ENCODE data around the gene PCED1B.
A peak's percentile ranks its signal among the peaks of the same experiment; 100 is the strongest.

Gene PCED1B

GRCh38 chr12:47079981-47080724 is 732 bp downstream of the PCED1B start (continued):
- peak; percentile 95 for TF ChIP-seq ZNF398 (tag by site-specific recombination; IDR thresholded peaks at IDR 0.05)
- no peak for TF ChIP-seq ZNF169 (tag by site-specific recombination; IDR thresholded peaks at IDR 0.05)
- TF ChIP-seq ZNF302 (tag by site-specific recombination; IDR thresholded peaks at IDR 0.05; ENCODE audit: low read depth), result no peak
- TF ChIP-seq ZNF558 (tag by site-specific recombination; IDR thresholded peaks at IDR 0.05), result no peak
- 0 out of 2 replicates have a peak, but pooled peaks have one; percentile 49 for TF ChIP-seq ZBTB48 (tag by site-specific recombination; IDR thresholded peaks at IDR 0.05)
- TF ChIP-seq ZNF140 (tag by site-specific recombination; IDR thresholded peaks at IDR 0.05), result no peak
- peak; percentile 91 for TF ChIP-seq IKZF3 (tag by site-specific recombination; IDR thresholded peaks at IDR 0.05)
- TF ChIP-seq REPIN1 (tag by site-specific recombination; IDR thresholded peaks at IDR 0.05; ENCODE audit: low read depth), result no peak
- TF ChIP-seq KLF7 (tag by site-specific recombination; IDR thresholded peaks at IDR 0.05; ENCODE audit: borderline replicate concordance), result peak; percentile 38; the same call in 1 of the 2 replicates
- TF ChIP-seq ZNF223 (tag by site-specific recombination; IDR thresholded peaks at IDR 0.05), result peak; percentile 82
- peak; percentile 63 for TF ChIP-seq SP2 (tag by site-specific recombination; IDR thresholded peaks at IDR 0.05)
- TF ChIP-seq, protein P1, sequence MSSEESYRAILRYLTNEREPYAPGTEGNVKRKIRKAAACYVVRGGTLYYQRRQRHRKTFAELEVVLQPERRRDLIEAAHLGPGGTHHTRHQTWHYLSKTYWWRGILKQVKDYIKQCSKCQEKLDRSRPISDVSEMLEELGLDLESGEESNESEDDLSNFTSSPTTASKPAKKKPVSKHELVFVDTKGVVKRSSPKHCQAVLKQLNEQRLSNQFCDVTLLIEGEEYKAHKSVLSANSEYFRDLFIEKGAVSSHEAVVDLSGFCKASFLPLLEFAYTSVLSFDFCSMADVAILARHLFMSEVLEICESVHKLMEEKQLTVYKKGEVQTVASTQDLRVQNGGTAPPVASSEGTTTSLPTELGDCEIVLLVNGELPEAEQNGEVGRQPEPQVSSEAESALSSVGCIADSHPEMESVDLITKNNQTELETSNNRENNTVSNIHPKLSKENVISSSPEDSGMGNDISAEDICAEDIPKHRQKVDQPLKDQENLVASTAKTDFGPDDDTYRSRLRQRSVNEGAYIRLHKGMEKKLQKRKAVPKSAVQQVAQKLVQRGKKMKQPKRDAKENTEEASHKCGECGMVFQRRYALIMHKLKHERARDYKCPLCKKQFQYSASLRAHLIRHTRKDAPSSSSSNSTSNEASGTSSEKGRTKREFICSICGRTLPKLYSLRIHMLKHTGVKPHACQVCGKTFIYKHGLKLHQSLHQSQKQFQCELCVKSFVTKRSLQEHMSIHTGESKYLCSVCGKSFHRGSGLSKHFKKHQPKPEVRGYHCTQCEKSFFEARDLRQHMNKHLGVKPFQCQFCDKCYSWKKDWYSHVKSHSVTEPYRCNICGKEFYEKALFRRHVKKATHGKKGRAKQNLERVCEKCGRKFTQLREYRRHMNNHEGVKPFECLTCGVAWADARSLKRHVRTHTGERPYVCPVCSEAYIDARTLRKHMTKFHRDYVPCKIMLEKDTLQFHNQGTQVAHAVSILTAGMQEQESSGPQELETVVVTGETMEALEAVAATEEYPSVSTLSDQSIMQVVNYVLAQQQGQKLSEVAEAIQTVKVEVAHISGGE (tag by site-specific recombination; conservative IDR thresholded peaks at IDR 0.05; ENCODE audit: low read depth), result peak; percentile 91
- peak; percentile 10; the same call in 1 of the 2 replicates for TF ChIP-seq ZNF394 (tag by site-specific recombination; IDR thresholded peaks at IDR 0.05; ENCODE audit: borderline replicate concordance)
- TF ChIP-seq ZNF335 (tag by site-specific recombination; conservative IDR thresholded peaks at IDR 0.05), result peak; percentile 98

GRCh38 chr12:47080725-47081502 is 1.5 kb downstream of the PCED1B start:
- Histone ChIP-seq H3K9me3 (ENCODE audit: control insufficient read depth, insufficient read depth, low read depth, low read length) (no peaks in the 10 kb centered on the region), H3K4me3 (ENCODE audit: low read depth, low read length) (peak overlapping the region; percentile 51), H3K36me3 (ENCODE audit: control insufficient read depth in 2 of 2, insufficient read depth in 1 of 2, low read length in 2 of 2) (no peaks in the 10 kb centered on the region), H3K27ac (ENCODE audit: extremely low read depth, low read depth, low read length) (peak overlapping the region; percentile 61; the same call in 1 of the 2 replicates), H3K4me1 (ENCODE audit: control insufficient read depth, insufficient read depth, low read length) (peaks cover 10% of the 10 kb centered on the region)
- CTCF ChIA-PET, result interaction anchor here (0.6 to 3.0 kb wide), 3 partner anchors 10 to 317 kb away, joined by 3 to 10 read pairs (median 4); no protein-coding TSS in a partner anchor
- POLR2A ChIA-PET, result interaction anchor here (0.5 to 1.4 kb wide), 4 partner anchors 32 to 224 kb away, joined by 3 read pairs; no protein-coding TSS in a partner anchor
- TF ChIP-seq, protein P2, sequence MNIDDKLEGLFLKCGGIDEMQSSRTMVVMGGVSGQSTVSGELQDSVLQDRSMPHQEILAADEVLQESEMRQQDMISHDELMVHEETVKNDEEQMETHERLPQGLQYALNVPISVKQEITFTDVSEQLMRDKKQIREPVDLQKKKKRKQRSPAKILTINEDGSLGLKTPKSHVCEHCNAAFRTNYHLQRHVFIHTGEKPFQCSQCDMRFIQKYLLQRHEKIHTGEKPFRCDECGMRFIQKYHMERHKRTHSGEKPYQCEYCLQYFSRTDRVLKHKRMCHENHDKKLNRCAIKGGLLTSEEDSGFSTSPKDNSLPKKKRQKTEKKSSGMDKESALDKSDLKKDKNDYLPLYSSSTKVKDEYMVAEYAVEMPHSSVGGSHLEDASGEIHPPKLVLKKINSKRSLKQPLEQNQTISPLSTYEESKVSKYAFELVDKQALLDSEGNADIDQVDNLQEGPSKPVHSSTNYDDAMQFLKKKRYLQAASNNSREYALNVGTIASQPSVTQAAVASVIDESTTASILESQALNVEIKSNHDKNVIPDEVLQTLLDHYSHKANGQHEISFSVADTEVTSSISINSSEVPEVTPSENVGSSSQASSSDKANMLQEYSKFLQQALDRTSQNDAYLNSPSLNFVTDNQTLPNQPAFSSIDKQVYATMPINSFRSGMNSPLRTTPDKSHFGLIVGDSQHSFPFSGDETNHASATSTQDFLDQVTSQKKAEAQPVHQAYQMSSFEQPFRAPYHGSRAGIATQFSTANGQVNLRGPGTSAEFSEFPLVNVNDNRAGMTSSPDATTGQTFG (tag by site-specific recombination; IDR thresholded peaks at IDR 0.05; ENCODE audit: borderline replicate concordance), result 0 out of 2 replicates have a peak, but pooled peaks have one; percentile 7
- TF ChIP-seq ZNF449 (tag by site-specific recombination; IDR thresholded peaks at IDR 0.05) (0 out of 2 replicates have a peak, but pooled peaks have one; percentile 54), ZNF544 (tag by site-specific recombination; IDR thresholded peaks at IDR 0.05) (no peak), ZNF214 (tag by site-specific recombination; IDR thresholded peaks at IDR 0.05; ENCODE audit: borderline replicate concordance) (no peak)
- TF ChIP-seq, protein P3, sequence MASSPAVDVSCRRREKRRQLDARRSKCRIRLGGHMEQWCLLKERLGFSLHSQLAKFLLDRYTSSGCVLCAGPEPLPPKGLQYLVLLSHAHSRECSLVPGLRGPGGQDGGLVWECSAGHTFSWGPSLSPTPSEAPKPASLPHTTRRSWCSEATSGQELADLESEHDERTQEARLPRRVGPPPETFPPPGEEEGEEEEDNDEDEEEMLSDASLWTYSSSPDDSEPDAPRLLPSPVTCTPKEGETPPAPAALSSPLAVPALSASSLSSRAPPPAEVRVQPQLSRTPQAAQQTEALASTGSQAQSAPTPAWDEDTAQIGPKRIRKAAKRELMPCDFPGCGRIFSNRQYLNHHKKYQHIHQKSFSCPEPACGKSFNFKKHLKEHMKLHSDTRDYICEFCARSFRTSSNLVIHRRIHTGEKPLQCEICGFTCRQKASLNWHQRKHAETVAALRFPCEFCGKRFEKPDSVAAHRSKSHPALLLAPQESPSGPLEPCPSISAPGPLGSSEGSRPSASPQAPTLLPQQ (tag by site-specific recombination; IDR thresholded peaks at IDR 0.05), result peak; percentile 43; the same call in 1 of the 2 replicates
- TF ChIP-seq, protein P4, sequence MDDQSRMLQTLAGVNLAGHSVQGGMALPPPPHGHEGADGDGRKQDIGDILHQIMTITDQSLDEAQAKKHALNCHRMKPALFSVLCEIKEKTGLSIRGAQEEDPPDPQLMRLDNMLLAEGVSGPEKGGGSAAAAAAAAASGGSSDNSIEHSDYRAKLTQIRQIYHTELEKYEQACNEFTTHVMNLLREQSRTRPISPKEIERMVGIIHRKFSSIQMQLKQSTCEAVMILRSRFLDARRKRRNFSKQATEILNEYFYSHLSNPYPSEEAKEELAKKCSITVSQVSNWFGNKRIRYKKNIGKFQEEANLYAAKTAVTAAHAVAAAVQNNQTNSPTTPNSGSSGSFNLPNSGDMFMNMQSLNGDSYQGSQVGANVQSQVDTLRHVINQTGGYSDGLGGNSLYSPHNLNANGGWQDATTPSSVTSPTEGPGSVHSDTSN (CRISPR knock-in tag; IDR thresholded peaks at IDR 0.05), result no peak

All from HEK293 (cell line).